Loucy (cell line): ENCODE results near the gene BSN.

Source experiments
- H2AFZ ChIP-seq: fragments of 200-600 bp; sonication (generic); 2 replicates; pipeline ENCODE4 v1.6.0; 2016; ENCODE audit warnings: antibody characterized with exemption, mild to moderate bottlenecking, low read length, moderate library complexity
- H3F3A ChIP-seq: fragments of 200-600 bp; 2 replicates; pipeline ENCODE4 v1.6.0; 2016; ENCODE audit warnings: antibody characterized with exemption, low read depth, mild to moderate bottlenecking
- H3K27me3 ChIP-seq: fragments of 200-600 bp; sonication (generic); 2 replicates; pipeline ENCODE4 v1.6.1; 2014; ENCODE audit warnings: low read length, mild to moderate bottlenecking; ENCODE audit not compliant: insufficient read depth, poor library complexity, severe bottlenecking
- H3K36me3 ChIP-seq: fragments of 200-600 bp; sonication (generic); 2 replicates; pipeline ENCODE4 v1.6.1; 2016; ENCODE audit warnings: low read length; ENCODE audit not compliant: insufficient read depth
- H3K4me1 ChIP-seq: fragments of 200-600 bp; sonication (generic); 2 replicates; pipeline ENCODE4 v1.5.1; 2014; ENCODE audit warnings: low read length, mild to moderate bottlenecking; ENCODE audit not compliant: insufficient read depth, poor library complexity, severe bottlenecking
- H3K4me2 ChIP-seq: fragments of 200-600 bp; sonication (generic); 2 replicates; pipeline ENCODE4 v1.6.0; 2014; ENCODE audit warnings: antibody characterized with exemption, low read length, low read depth, mild to moderate bottlenecking; ENCODE audit not compliant: poor library complexity, severe bottlenecking
- H3K4me3 ChIP-seq: fragments of 200-600 bp; sonication (generic); 2 replicates; pipeline ENCODE4 v1.5.1; 2014; ENCODE audit warnings: low read length, mild to moderate bottlenecking, mixed read lengths; ENCODE audit not compliant: poor library complexity, severe bottlenecking
- H3K79me2 ChIP-seq: fragments of 200-600 bp; sonication (generic); 2 replicates; pipeline ENCODE4 v1.6.1; 2014; ENCODE audit warnings: low read length; ENCODE audit not compliant: insufficient read depth
- H3K9ac ChIP-seq: fragments of 200-600 bp; sonication (generic); 2 replicates; pipeline ENCODE4 v1.6.0; 2014; ENCODE audit warnings: mild to moderate bottlenecking, low read depth, low read length, moderate library complexity; ENCODE audit not compliant: poor library complexity, severe bottlenecking
- H3K9me2 ChIP-seq: fragments of 200-600 bp; sonication (generic); replicated peaks from 2 replicates; pipeline ENCODE4 v1.6.1; 2016; ENCODE audit warnings: low read depth, low read length, mixed read lengths
- H3K9me3 ChIP-seq: fragments of 200-600 bp; sonication (generic); 2 replicates; pipeline ENCODE4 v1.6.1; 2014; ENCODE audit warnings: mild to moderate bottlenecking, antibody characterized with exemption, low read length, low read depth; ENCODE audit not compliant: insufficient read depth
- H4K20me1 ChIP-seq: fragments of 200-600 bp; sonication (generic); 2 replicates; pipeline ENCODE4 v1.6.0; 2014; ENCODE audit warnings: antibody characterized with exemption, low read length, mild to moderate bottlenecking; ENCODE audit not compliant: insufficient read depth, poor library complexity, severe bottlenecking
- EZH2phosphoT487 ChIP-seq: fragments of 200-600 bp; IDR thresholded peaks from 2 replicates; pipeline ENCODE4 v1.6.1; 2018; ENCODE audit warnings: antibody characterized with exemption, mild to moderate bottlenecking, moderate library complexity, borderline replicate concordance
- TF ChIP-seq, protein P1 (sequence below): fragments of 200-600 bp; sonication (generic); conservative IDR thresholded peaks from 2 replicates; pipeline ENCODE4 v1.5.1; 2014; ENCODE audit warnings: mild to moderate bottlenecking, antibody characterized with exemption, low read length

The BSN gene

DNA sequence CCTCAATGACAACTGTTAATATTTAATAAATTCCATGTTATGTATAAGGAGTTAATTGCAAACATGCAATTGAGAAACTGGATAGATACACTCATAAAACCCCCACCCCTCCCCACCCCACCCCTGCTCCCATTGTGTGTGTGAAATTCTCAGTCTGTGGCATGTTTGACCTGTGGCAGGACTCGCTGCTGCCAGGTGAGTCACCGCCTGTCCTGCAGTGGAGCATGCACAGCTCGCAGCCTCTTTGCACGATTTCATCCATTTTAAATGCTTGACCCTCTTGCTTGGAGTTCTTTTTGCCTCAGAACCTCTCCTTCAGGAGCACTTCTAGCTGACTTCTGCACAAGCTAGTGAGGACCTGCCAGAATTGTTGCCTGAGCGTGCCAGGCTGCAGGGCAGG, 114.6 kb downstream of the BSN start:
- no peak overlapping the region for H3K4me3 ChIP-seq
- H3K36me3 ChIP-seq = no peaks in the 10 kb centered on the region
- 0 out of 2 replicates have a peak, but pooled peaks cover 2% of the 10 kb centered on the region for H3F3A ChIP-seq
- no peaks in the 10 kb centered on the region for H3K27me3 ChIP-seq
- TF ChIP-seq, protein P1, sequence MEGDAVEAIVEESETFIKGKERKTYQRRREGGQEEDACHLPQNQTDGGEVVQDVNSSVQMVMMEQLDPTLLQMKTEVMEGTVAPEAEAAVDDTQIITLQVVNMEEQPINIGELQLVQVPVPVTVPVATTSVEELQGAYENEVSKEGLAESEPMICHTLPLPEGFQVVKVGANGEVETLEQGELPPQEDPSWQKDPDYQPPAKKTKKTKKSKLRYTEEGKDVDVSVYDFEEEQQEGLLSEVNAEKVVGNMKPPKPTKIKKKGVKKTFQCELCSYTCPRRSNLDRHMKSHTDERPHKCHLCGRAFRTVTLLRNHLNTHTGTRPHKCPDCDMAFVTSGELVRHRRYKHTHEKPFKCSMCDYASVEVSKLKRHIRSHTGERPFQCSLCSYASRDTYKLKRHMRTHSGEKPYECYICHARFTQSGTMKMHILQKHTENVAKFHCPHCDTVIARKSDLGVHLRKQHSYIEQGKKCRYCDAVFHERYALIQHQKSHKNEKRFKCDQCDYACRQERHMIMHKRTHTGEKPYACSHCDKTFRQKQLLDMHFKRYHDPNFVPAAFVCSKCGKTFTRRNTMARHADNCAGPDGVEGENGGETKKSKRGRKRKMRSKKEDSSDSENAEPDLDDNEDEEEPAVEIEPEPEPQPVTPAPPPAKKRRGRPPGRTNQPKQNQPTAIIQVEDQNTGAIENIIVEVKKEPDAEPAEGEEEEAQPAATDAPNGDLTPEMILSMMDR = no peak
- TF ChIP-seq EZH2phosphoT487 = no peak
- peaks cover 12% of the 10 kb centered on the region; the same call in 1 of the 2 replicates for H3K79me2 ChIP-seq
- no peaks in the 10 kb centered on the region for H4K20me1 ChIP-seq
- no peak overlapping the region for H3K4me2 ChIP-seq
- no peaks in the 10 kb centered on the region for H3K9me2 ChIP-seq
- H3K9ac ChIP-seq = no peak overlapping the region
- no peaks in the 10 kb centered on the region for H3K9me3 ChIP-seq
- peaks cover 16% of the 10 kb centered on the region for H3K4me1 ChIP-seq
- H2AFZ ChIP-seq = no peak overlapping the region

DNA sequence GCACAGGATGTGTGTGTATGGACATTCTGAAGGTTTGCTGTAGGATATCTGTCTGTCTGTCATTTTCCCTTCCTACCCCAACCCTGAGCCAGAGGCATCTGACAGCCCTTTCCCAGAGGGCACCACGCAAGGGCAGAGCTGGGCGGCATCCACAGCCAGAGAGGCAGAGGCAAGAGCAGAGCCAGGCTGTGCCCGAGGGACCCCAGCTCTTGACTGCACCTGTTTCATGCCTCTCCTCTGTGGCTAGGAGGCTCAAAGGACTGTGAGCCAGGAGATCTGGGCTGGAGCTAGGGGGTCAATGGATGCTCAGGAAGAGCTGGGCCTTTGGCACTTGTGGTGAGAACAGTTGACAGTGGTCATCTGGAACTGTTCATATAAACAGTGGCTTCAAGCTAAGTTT, 115.1 kb downstream of the BSN start:
- TF ChIP-seq EZH2phosphoT487 = no peak
- TF ChIP-seq, protein P1 = no peak
- Histone ChIP-seq H3K4me2 (no peak overlapping the region), H4K20me1 (no peaks in the 10 kb centered on the region)

DNA sequence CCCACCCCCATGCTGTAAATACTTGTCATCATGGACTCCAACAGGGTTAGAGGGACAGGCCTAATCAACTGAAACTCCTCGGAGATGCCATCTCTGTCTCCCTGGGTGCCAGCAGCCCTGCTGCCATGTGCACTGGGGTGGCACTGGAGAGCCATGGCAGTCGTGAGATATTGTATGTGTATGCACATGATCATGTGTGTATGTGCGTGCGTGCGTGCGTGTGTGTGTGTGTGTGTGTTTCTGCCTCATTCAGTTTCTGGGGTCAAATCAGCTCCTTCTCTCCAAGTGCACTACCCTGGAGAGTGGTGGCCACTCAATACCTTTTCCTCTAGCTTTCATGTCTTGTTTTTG, 116.6 kb downstream of the BSN start:
- no peaks in the 10 kb centered on the region for H3K27me3 ChIP-seq
- H3F3A ChIP-seq = 0 out of 2 replicates have a peak, but pooled peaks cover 2% of the 10 kb centered on the region
- H3K79me2 ChIP-seq = peaks cover 29% of the 10 kb centered on the region
- no peak overlapping the region for H2AFZ ChIP-seq
- H3K9ac ChIP-seq = no peak overlapping the region
- no peak overlapping the region for H3K4me2 ChIP-seq
- peaks cover 20% of the 10 kb centered on the region for H3K4me1 ChIP-seq
- TF ChIP-seq EZH2phosphoT487 = no peak
- TF ChIP-seq, protein P1 = no peak
- no peaks in the 10 kb centered on the region for H3K9me3 ChIP-seq
- H4K20me1 ChIP-seq = peaks cover 13% of the 10 kb centered on the region
- H3K4me3 ChIP-seq = no peak overlapping the region
- H3K36me3 ChIP-seq = no peaks in the 10 kb centered on the region
- no peaks in the 10 kb centered on the region for H3K9me2 ChIP-seq

More for the DNA sequence above, 115.1 kb downstream of the BSN start:
- Histone ChIP-seq H3K4me1 (peaks cover 16% of the 10 kb centered on the region), H3K9me2 (no peaks in the 10 kb centered on the region), H3K9me3 (no peaks in the 10 kb centered on the region), H3K9ac (no peak overlapping the region), H2AFZ (no peak overlapping the region), H3K79me2 (peaks cover 14% of the 10 kb centered on the region; the same call in 1 of the 2 replicates), H3K27me3 (no peaks in the 10 kb centered on the region), H3K4me3 (no peak overlapping the region), H3K36me3 (no peaks in the 10 kb centered on the region), H3F3A (0 out of 2 replicates have a peak, but pooled peaks cover 2% of the 10 kb centered on the region)
